ELR (cell line): Measurements from ENCODE around the gene CAGE1.
A peak's percentile ranks its signal among the peaks of the same experiment; 100 is the strongest.

ENCODE experiments used
- DNase-seq: peaks from one replicate; pipeline ENCODE4 v3.0.0-alpha.2; 2015; ENCODE audit warnings: low read depth

CAGE1 gene

DNA sequence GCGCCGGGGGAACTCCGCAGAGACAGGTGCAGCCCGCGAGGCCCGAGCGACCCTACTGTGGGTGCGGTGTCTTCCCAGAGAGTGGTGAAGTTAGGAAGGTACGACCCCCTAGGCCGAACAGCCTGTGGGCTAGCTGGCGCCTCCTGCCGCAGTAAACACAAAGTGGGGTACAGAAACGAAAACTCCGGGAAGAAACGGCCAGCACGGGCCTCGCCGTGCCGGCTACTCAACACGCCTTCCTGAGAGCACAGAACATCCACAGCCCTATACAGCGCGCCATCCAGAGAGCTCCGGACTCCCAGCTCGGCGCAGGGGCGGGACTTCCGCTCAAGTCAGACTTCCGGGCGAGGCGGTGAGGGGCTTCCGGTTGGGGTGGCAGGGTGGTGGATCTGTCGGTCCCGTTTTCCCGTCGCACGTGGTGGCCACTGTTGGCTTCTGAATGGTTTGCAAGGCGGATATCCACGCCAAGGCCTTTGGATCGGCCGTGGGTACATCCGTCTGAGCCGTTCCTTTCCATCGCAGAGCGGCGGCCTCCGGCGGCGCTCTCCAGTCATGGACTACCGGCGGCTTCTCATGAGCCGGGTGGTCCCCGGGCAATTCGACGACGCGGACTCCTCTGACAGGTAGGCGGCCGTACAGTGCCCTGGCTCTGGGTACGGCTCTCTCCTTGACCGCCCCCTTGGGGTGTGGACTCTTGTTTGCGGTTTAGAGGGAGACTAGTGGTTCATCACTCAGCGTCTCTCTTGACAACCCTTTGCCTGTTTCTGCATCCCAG, at the start of gene CAGE1, which contains the start of gene RIOK1:
TSS of gene CAGE1 (minus strand) at position 292 of the 775 bp plus-strand sequence. CDS start 2,569 bp downstream, outside the sequence.
TSS of gene RIOK1 (plus strand) at position 358 of the 775 bp plus-strand sequence. CDS start at position 553, 195 bp downstream.
- DNase-seq = peak; percentile 98

DNA sequence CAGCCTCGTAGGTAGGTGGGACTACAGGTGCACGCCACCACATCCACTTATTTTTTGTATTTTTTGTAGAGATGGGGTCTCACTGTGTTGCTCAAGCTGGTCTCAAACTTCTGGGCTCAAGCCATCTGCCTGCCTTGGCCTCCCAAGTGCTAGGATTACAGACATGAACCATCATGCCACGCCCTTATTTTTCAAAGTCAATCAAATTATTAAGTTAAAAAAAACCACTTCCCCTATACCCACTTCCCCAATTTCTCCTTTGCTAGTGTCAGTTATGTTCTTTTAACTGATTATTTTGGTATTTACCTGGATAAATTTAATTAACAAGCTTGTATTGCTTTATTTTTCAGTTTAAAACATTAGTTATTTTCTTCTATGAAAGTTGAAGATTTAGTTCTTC, 49.7 kb upstream of the CAGE1 start:
- no peak for DNase-seq

DNA sequence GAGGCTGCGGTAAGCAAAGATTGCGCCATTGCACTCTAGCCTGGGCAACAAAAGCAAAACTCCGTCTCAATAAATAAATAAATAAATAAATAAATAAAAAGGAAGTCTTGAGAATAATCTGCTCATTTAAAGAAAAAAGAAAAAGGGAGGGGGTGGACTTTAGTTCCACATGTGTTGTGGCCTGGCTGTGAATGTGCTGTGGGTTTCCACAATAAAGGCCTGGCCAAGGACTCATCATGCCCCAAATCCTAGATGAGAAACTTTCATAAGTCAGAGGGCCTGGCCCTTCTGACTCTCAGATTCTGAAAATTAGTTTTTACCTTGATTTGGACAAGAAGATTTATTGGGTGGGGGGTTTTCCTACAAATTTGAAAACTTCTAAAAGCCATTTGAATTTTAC, 48.5 kb upstream of the CAGE1 start:
- no peak for DNase-seq

DNA sequence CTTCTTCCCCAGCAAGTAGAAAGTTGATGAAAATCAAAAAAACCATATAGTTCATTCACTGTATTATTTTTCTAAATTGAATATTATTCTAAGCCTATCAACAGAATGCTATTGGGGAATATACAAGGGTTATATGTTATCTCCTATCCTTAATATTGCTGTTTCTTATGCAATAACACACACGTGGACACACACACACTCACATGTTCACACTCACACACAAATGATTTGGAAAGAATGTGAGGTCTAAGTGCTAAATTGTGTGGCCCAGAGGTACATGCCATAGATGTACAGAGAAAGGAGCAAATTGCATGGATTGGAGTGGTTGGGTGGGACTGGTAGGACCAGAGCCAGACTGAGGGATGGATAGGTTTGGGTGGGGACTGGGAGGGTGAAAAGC, 45.1 kb upstream of the CAGE1 start:
- no peak for DNase-seq

DNA sequence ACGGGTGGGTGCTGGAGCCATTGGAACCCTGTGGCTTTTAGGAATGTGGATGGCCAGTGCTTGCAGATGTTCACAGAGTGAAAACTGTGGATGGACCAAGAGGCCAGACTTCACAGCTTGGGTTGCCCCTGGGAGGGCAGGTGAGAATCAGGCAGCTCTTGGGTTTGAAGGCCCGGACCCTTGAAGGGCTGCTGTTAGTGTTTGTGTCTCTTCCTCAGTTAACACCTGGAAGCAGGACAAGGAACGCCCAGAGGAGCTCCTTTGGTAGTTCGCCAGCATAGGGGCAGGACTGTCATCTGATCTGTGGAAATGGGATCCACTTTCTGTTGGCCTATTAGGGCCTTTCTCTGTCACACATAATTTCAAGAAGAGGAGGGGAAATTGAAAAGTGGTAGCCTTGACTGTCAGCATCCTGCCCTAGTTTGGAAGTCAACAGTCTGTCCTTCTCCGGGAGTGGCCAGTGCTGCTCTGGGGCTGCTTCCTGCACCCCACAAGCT, 43.6 kb upstream of the CAGE1 start:
- DNase-seq = no peak

DNA sequence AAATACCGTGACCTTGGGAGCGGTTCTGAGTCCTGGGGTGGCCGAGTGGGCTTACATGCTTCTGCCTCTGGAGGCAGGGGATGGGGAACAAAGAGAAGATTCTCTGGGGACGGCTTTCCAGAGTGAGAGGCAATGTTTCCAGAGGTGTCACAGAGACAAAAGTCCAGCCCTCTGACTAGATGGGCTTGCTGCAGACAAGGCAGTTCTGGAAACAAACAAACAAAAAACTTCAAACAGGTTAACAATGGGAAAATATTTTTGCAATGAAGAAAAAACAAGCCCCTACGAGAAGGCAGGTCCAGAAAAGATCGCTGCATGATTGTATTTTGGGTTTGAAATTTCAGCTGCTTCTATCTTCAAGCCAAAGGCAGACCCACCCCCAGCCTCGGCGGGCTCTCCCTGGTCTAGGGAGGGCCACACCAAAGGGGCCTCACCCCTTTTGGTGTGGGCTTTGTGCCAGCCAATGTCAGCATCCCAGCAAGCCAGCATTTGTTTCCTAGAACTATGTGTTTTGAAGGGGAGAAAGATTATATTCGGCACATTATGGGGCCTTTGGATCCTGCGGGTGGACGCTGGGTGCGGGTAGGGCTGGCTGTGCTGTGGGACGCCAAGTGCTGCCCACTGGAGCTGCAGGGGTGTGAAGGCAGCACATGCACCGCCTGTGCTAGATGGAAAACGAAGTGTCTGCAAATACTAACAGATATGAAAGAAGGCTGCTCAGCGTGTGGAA, 43.0 kb upstream of the CAGE1 start:
- no peak for DNase-seq

DNA sequence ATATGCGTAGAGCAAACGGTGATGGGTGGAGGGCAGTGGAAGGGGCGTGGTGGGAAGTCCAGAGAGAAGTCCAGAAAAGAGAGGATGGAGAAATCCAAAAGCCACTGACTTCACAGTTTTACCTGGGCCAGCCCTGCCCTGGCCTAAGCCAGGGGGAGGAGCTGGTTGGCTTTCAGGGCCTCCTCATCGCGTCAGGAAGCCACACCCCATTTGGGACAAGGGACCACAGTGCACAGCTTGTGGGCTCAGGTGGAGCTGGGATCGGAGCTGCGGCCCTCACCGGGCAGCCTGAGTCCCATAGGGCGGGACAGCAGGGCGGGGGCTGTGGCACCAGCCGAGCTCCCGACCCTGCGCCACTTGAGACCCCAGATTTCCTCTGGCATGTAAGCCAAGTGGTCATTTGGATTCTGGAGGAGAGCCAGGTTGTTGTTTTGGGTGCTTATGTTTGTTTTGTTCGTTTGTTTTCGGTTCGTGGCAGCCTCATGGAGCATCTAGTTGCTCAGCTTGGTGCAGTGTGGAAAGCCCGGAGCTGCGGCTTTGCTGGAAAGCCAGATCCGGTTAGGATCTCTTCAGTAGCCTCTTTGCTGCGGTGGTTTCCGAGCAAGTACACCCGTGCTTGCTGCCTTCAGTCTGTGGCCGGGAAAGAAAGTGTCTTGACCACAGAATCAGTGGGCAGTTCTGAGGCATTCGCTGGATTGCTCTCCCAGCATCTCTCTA, 42.3 kb upstream of the CAGE1 start:
- no peak for DNase-seq

DNA sequence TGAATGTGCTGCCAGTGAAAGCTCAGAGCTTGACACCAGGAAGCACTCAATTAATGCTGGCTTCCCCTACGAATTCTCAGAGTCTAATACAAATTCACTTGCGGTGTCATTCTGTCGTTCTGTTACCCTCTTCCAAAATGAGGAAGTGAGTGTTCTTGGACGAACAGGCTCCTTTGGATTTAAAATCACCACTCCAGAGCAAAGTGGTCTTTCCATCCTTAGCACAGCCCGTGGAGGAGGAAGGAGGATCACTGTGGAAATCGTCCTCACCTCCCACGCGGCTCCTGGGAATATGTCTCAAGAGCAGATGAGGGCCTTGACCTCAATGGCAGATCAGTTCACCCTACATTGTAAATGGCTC, 41.8 kb upstream of the CAGE1 start:
- no peak for DNase-seq

DNA sequence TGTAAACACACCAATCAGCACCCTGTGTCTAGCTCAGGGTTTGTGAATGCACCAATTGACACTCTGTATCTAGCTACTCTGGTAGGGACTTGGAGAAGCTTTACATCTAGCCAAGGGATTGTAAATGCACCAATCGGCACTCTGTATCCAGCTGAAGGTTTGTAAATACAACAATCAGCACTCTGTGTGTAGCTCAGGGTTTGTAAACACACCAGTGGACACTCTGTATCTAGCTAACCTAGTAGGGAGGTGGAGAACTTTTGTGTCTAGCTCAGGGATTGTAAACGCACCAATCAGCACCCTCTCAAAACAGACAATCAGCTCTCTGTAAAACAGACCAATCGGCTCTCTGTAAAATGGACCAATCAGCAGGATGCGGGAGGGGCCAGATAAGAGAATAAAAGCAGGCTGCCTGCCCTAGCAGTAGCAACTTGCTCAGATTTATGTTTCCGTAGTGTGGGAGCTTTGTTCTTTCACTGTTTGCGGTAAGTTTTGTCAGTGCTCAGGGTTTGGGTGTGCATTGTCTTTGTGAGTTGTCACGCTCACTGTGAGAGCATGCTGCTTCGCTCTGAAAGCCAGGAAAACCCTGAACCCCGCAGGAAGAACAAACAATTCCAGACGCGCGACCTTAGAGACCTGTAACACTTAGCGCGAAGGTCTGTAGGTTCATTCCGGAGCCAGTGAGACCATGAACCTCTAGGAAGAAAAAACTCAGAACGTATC, 37.1 kb upstream of the CAGE1 start:
- no peak for DNase-seq

DNA sequence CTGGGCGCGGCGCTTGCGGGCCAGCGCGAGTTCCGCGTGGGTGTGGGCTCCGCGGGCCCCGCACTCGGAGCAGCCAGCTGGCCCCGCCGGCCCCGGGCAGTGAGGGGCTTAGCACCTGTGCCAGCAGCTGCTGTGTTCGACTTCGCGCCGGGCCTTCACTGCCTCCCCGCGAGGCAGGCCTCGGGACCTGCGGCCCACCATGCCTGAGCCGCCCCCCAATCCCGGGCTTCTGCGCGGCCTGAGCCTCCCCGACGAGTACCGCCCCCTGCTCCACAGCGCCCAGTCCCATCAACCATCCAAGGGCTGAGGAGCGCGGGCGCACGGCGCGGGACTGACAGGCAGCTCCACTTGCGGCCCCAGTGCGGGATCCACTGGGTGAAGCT, 36.3 kb upstream of the CAGE1 start:
- no peak for DNase-seq

DNA sequence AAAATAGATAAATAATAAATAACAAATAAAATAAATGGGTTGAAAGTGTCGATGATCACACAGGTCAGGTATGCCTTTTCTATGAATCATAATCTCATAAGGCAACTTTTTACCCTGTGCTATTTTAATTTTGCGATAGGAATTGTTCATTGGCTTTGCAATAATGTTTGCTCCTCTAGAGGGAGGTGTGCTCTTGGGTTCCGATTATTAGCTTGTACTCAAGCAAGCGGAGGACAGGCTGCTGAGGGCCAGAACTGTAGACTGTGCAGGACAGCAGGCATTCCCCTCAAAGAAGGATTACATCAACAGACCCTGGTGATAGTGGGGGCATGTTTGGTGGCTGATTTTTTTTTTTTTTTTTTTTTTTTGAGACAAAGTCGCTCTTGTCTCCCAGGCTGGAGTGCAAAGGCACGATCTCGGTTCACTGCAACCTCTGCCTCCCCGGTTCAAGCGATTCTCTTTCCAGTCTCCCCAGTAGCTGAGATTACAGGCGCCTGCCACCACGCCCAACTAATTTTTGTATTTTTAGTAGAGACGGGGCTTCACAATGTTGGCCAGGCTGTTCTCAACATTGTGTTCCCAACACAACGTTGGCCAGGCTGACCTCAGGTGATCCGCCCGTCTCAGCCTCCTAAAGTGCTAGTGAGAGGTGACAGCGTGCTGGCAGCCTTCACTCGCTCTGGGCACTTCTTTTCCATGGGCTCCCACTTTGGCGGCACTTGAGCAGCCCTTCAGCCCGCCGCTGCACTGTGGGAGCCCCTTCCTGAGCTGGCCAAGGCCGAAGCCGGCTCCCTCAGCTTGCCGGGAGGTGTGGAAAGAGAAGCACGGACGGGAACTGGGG, 35.6 kb upstream of the CAGE1 start:
- DNase-seq = peak; percentile 28

DNA sequence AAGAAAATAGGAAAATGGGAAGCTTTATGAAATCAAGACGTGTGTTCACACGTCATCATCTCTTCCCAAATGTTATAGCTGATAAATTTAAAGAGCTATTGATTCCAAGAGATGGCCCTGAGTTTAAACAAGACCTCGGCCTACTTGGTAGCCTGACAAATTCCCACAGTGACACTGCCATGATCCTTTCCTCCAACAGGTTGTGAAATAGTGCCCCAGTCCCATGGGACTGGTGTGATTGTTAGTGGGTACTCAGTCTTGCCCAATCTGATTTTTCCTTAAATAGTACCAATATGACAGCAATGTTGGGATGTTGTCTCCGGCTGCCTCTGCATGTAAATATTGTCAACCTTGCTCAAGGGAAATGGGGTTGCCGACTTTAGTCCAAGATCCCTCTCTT, 34.5 kb upstream of the CAGE1 start:
- no peak for DNase-seq

DNA sequence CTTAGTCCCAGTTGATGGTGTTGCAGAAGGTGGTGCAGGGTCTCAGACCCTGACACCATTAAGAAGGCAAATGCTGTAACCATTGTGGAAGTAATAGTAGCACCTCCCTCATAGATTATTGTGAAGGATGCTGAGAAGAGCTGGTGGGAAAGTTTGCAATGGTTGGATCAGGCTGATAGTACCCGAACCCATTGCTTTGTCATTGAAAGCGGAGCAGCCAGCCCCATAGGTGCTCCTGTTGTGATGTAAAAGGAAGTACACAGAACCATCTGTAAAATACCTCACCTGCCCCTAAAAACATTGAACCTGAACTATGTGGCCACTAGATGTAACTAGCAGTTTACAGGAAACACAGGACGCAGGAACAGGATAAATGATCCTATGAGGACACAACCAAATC, 31.5 kb upstream of the CAGE1 start:
- no peak for DNase-seq

DNA sequence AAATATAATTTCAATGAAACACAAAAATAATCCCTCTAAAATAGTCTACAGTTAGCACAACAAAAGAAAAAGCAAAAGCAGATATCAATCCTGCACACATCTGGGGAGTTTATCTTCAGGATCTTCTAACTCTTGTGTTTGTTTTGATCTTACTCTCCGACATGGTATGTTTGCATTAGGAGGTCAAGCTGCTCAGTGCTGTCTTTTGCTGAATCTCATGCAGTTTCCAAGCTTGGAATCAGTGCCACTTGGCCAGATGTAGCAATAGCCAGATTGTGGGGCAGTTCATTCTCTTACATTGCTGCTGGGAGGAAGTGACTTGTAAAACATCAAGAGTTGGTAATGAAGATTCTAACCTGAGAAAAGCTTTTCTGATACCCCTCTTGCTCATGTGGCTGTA, 29.5 kb upstream of the CAGE1 start:
- no peak for DNase-seq

DNA sequence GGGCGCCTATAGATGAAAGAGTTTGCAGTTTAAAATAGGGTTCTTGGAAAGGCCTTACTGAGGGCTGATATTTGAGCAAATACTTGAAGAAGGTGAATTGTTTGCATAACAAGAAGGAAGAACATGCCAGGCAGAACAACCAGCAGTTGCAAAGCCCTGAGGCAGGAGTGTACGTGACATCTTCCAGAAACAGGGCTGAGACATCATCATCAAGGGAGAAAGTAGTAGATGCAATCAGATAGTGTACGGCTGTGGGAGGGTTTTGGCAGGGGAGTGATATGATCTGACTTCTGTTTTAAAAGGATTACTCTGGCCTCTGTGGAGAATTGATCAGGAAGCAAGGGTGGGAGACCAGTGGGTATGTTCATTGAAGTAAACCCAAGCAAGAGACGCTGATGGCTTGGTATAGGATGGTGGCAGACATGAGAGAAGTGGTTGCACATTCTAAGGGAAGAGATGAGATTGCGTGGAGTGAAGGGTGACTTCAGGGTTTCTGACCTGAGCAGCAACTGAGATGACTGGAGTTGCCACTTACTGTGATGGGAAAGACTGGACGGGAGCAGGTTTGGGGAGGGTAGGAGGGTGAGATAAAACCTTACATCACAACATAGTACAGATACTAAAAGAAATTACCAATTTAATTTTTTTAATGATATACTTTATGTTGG, 28.8 kb upstream of the CAGE1 start:
- DNase-seq = no peak

DNA sequence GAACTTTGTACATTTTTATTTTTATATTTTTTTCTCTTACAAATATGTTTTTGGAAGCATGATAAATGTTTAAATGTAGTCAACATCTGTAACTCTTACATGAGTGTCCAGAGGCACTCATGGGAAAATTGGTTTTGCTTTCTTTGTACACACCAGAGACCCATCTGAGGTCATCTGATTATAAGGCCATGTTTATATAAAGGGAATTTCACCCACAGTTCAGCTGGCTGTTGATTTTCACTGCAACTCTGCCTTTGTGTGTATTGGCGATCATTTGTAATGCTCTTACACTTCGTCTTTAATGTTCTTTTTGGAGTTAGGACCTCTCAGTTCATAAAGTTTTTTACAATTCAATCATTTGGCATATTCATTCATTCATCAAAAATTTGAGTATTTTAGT, 28.1 kb upstream of the CAGE1 start:
- no peak for DNase-seq

DNA sequence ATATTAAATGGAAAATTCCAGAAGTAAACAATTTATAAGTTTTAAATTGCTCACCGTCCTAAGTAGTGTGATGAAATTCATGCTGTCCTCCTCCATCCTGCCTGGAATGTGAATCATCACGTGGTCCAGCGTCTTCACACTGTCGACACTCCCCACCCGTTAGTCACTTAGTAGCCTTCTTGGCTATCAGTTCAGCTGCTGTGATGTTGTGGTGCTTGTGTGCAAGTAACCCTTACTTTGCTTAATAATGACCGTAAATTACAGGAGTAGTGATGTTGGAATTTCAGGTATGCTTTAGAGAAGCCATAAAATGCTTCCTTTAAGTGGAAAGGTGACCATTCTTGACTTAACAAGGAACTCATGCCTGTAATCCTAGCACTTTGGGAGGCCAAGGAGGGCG, 25.3 kb upstream of the CAGE1 start:
- DNase-seq = peak; percentile 82

DNA sequence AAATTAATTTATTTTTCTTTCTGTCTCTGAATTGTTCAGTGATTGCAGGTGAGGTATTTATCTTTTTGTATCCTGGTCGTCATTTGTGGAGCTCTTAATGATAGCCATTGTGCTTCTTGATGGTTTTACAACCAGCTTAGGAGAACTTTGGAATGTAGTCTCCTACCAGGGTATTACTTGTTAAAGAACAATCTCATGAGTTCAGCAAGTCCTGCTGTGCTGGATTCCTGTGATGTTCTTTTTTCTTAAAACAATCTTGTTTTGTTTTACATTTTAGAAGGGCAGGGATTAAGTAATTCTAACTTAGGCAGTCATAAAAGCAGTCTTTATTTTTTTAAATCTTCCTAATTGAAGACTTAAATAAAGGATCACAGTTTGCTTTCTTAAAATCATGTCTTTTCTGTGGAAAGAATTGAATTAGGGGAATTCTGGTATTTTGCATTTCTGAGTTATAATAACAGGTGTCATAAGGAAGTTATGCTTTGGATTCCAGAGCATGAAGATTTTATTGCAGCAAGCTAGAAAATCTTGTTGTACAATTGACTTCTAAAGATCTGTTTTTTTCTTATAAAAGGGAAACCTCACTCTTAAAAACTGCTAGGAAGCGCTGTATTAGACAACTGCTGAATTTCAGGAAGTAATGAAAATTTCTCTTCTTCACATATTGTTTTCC, 23.7 kb upstream of the CAGE1 start:
- no peak for DNase-seq

DNA sequence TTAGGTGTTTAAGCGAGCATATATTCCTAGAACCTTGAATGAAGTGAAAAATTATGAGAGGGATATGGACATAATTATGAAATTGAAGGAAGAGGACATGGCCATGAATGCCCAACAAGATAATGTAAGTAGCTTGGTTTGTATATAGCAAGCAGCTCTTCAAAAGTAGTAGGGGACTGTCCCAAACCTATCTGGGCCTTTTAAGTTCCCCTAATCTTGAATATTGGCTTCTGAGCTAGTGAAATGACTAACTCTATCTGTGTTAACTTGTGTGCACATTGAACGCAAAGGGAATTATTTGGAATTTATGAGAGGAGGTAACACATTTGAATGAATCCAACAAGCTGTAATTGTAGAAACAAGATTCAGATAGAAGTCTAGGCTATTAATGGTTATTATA, 21.8 kb upstream of the CAGE1 start:
- no peak for DNase-seq

DNA sequence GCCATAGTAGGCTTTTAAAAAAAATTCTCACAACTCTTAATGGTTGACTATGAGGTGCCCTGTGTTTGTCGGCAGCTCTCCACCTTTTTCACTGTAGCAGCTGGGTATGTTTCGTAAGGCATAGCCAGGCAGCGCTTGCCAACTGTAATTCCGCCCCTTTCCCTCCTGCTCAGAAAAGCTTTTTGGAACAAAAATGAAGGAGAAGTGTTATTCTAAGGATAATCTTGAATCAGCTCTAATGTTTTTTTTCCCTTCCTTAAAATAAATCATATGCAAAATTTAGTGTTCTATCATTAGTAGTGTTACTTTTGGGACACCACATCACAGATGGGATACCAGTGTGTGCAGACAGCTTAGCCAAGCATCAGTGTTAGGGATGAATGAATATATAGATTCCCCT, 21.3 kb upstream of the CAGE1 start:
- no peak for DNase-seq
